SK-N-SH (cell line): ENCODE results near the gene FEZF2.

Experiments
- CTCF ChIP-seq: fragments of 200-600 bp; sonication (generic); IDR thresholded peaks from 2 replicates; pipeline ENCODE4 v1.6.1; 2017; ENCODE audit warnings: antibody characterized with exemption, mild to moderate bottlenecking, moderate library complexity
- ELF1 ChIP-seq: IDR thresholded peaks from 2 replicates; pipeline ENCODE4 v1.4.0; 2012
- EP300 ChIP-seq, 2 experiments: IDR thresholded peaks; 2 replicates each; pipeline versions ENCODE4 v1.4.0 to v1.6.1; 2012; ENCODE audit warnings: borderline replicate concordance in 1 of 2, low read depth in 1 of 2, low read length in 1 of 2
- GABPA ChIP-seq: IDR thresholded peaks from 2 replicates; pipeline ENCODE4 v1.4.0; 2012; ENCODE audit warnings: low read depth, mild to moderate bottlenecking
- GATA2 ChIP-seq: sonication (generic); formaldehyde crosslinking; IDR thresholded peaks from 2 replicates; pipeline ENCODE4 v1.5.0; 2020; ENCODE audit warnings: mild to moderate bottlenecking, missing genetic modification reagents
- RCOR1 ChIP-seq: fragments of 150-350 bp; IDR thresholded peaks from 2 replicates; pipeline ENCODE4 v1.6.1; 2017; ENCODE audit warnings: antibody characterized with exemption, low read length
- TCF12 ChIP-seq: IDR thresholded peaks from 2 replicates; pipeline ENCODE4 v1.4.0; 2012
- USF1 ChIP-seq: IDR thresholded peaks from 2 replicates; pipeline ENCODE4 v1.4.0; 2012; ENCODE audit warnings: low read depth, borderline replicate concordance
- YY1 ChIP-seq: IDR thresholded peaks from 2 replicates; pipeline ENCODE4 v1.4.0; 2012; ENCODE audit warnings: low read depth, mild to moderate bottlenecking

GRCh38 chr3:62329971-62330370 lies 43.4 kb downstream of the FEZF2 start:
- no peak for TF ChIP-seq USF1
- TF ChIP-seq GABPA = no peak
- TF ChIP-seq CTCF = no peak
- TF ChIP-seq EP300 (IDR thresholded peaks at IDR 0.05; ENCODE audit: borderline replicate concordance in 1 of 2, low read depth in 1 of 2, low read length in 1 of 2) = no peak
- no peak for TF ChIP-seq YY1
- no peak for TF ChIP-seq GATA2 (CRISPR knock-in tag)
- no peak for TF ChIP-seq RCOR1
- TF ChIP-seq ELF1 = no peak
- no peak for TF ChIP-seq TCF12
